CD4-positive, alpha-beta T cell treated with Interleukin-17A for 4 hours (primary cell): ENCODE measurements around the gene PSTPIP1.
A peak's percentile ranks its signal among the peaks of the same experiment; 100 is the strongest.
"Not testable (repeated sequence)": the region's sequence is repeated elsewhere in the genome, so short reads cannot be mapped to it uniquely, and the experiment has no call there.

Experiments
- DNase-seq: peaks from one replicate; pipeline ENCODE4 v3.0.0-alpha.2; 2020; ENCODE audit warnings: mixed read lengths

The PSTPIP1 gene

DNA sequence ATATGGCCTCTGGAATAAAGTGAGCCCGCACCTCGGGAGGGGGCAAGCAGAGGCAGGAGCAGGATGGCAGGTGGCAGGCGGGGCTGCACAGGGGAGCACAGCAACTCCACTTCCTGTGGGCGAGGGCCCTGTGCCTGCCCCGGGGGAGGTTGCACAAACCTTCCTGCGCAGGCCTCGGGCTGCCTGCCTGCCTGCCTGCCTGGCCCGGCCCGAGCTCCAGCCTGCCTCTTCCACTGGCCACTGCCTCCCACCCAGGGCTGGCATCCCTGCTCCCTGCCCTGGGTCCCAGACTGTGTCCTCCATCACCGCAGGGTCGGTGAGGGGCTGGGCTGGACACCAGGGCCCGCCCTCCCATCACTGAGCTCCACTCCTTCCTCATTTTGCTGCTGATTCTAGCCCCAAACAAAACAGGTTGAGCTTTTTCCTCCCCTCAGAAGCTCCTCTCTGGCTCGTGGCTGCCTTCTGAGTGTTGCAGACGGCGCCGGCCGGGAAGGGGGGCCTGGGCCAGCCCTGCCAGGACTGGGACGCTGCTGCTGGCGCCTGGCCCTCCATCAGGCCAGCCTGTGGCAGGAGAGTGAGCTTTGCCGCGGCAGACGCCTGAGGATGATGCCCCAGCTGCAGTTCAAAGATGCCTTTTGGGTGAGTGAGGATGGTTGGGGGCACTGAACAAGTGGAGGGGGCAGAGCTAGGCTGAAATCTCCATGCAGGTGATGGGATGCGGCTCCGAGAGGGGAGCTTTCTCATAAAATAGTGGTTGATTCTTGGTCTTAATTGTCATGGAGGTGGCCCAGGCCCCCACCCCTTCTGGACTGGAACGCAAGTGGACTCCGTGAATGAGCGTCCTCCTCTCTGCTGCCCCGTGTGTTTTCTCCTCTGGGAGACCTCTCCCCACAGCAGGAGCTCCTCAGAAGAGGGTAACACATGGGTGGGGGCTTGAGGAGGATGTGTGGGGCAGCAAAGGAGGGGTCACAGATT is at the start of gene PSTPIP1:
PSTPIP1 (plus strand) TSS at position 156 of the 975 bp plus-strand sequence; CDS start at position 604, 448 bp downstream.
- peak; percentile 85 for DNase-seq

DNA sequence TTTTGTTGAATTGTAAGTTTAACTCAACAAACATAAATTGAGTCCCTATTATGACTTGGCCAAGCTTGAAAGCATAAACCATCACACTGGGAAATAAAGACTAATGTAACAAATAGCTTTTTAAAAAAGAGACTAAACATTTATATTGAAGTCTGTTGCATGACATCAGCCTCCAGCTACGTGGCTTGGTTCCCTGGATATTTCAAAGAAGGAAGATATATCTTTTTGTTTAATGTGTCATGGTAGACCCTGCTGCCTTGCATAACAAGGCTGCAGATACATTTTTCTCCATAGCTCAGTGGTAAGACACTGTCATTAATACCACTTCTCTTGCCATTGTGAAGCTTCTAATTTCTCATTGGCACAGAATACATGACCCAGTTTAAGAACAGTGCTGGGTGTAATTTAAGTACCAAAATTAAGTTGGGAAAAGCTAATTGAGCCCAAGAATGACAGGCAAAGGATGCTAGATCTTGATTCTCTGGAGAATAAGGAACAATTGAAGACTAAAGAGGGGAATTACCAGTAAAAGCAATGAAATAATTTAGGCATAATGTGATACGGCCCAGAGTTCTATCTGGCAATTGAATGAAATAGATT is 49.3 kb upstream of the PSTPIP1 start:
- no peak for DNase-seq

DNA sequence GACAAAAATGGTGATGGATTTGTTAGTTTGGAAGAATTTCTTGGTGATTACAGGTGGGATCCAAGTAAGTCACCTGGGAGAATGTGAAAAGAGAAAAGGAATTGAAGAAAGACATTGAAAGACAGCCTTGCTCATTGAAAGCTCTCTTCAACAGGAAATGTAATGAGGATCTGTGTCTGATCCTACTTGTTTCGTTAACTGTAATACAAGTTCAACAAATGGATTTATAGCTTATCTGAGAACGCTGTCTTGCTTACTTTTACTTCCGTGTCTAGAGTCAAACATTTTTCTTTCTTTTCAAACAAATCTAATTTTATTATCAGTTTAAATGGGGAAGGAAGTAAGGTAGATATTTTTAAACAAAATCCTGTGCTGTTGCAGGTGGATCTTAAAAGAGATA is 47.5 kb upstream of the PSTPIP1 start:
- DNase-seq = no peak

DNA sequence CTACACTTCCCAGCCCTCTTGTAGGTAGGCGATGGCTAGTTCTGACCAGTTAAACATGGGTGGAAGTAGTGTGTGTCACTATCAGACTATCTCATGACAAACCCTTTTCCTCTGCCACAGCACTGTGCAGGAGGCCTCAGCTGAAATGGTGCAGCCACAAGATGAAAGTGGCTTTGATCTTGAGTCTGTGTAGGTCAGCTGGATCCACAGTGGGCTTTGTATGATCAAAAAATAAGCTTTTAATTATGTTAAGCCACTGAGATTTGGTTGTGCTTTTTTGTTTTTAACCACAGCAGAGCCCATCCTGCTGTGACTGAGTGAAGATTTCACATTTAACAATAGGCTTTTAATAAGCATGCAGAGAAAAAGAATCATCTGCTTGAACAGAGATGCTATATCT is 43.7 kb upstream of the PSTPIP1 start:
- no peak for DNase-seq

DNA sequence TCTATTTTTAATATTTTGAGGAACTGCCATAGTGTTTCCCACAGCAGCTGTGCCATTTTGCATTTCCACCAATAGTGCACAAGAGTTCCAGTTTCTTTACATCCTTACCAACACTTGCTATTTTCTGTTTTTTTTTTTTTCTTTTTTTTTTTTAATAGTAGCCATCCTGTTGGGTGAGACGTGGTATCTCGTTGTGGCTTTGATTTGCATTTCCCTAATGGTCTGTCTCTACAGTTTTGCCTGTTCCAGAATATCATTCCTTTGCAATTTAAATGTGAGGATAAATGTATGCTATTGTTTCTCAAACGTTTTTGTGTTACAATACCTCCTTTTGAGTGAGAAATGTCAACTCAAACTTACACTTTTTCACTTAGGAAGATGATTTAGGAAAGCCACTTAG is 41.0 kb upstream of the PSTPIP1 start:
- no peak for DNase-seq

DNA sequence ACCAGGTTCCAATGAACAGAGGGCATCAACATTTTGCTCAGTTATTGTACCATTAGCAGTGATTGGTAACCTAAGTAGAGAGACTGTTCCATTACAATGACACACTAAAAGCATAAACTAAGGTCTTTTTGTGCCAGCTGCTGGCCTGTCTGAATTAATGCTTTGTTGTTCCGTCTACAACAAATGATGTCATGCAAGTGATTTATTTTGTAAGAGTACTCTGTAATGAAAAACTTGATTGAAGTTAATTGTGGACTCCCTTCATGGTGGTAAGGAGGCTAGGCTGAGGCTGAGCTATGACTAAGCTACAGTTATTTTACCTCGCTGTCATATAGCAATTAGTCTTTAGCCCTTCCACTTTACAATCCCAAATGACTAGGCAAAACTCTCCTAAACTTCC is 40.2 kb upstream of the PSTPIP1 start:
- no peak for DNase-seq

DNA sequence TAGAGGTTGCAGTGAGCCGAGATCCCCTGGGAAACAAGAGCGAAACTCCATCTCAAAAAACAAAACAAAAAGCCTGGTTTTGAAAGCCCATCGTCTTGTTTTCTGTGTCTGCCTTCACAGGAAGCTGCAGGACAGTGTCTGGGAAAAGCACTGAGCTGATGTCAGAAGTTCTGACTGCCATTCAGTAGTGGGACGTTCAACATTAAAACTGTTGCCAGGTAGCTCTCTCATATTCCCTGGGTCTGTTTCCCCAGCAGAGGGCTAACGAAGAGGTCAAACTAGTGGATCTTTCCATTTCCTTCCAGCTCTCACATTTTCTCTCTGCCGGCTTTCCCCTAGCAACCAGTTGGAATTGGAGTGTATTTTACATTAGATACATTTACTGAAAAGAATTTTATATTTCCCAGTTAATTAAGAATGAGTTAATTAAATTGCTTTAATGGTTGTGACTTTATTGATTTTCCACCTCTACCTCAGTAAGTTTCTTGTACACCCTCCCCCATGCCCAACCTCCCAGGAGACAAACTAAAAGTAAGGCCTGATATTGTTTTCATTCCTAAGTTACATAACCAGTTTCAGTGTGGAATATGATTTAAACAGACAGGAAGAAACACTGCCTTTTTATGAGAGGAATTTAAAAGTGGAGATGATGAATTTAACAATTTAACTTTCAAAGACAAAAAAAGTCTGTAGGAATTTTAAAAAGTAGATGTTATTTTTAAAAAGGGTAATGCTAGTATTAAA is 33.5 kb upstream of the PSTPIP1 start:
- DNase-seq = no peak

DNA sequence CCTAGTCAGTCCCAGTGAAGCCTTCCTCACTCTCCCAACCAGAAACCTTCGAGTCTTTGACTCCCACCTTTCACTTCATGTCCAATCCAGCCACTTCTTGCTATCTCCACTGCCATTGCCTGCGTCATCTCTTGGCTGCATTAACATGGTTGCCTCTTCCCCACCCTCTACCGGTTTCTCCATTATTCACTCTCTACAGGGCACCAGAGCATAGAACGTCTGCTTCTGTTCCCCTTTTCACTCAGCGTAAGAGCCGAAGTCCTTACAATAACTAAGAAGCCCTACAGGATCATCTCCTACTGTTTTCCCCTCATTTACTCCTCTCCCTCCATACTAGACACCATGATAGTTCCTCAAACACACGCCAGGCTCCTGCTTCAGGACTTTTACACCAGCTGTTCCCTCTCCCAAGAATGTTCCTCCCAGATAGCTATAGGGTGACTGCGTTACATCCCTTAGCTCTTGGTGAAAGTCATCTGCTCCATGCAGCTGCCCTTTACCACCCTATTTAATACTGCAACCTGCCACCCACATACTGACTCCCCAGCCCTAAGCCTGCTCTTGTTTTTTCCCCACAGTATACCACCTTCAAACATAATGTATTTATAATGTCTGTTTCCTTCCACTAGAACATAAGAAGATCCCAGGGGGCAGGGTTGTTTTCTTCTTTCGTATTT is 32.5 kb upstream of the PSTPIP1 start:
- DNase-seq = no peak

DNA sequence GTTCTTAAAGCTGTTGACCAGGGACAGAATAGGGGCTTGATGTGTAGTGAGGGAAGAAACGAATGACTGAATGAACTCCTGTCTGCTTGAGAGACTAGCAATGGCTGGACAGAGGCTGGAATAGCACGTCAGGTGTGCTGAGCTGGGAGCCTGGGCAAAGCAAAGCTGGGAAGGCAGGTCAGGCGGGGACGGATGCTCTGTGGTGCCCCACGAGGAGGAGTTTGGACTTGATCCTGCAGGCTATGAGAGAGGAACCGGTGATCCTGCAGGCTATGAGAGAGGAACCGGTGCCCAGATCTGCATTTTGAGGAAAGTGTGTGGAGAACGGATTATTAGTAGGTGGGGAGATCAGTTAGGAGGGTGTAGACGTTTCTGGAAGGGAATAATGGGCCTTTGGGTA is 31.3 kb upstream of the PSTPIP1 start:
- no peak for DNase-seq

DNA sequence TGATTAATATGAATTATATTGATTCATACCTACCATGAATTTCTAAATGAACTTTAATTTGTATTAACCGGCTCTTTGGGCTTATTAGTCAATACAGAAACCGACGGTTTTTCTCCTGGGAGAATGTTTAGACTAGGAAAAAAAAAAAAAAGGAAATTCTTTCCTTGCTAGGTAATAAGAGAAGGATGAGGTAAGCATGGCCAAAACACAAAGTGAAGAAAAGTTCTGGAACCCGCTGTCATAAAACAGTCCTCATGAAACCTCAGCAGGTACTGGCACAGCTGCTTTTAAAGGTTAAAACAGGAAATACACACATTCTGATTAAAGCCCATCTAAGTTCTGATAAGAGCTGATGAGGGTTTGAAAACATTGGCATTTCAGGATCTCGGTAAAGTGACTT is 30.8 kb upstream of the PSTPIP1 start:
- DNase-seq = no peak

DNA sequence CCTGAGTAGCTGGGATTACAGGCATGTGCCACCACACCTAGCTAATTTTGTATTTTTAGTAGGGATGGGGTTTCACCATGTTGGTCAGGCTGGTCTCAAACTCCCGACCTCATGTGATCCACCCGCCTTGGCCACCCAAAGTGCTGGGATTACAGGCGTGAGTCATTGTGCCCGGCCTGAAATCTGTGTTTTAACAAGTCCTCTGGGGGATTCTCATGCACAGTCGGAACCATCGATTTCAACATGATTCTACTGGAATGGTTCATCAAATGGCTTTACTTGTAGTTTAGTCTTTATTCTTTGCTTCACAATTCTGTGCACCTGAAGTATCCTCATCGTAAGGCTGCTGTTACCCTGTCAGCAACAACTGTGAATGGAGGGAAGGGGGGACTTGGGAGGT is 28.9 kb upstream of the PSTPIP1 start:
- DNase-seq = not testable (repeated sequence)

DNA sequence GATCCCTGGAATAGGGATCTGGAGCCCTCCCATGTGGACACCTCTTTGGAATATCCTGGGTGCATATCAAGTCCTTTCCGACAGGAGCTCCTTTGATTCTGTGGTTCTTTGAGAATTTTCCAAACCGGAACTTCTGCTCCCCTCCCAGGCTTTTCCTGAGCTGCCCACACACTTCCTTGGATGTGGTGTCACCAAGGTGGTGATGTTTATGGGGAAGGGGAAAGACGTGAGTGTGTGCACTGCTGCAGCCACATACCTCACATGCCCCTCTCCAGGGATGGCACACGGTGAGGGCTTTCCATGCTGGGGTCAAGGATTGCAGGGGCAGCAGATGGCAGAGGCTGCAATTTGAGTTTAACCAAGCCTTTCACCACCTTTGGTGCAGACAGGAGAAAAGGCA is 27.9 kb upstream of the PSTPIP1 start:
- no peak for DNase-seq

DNA sequence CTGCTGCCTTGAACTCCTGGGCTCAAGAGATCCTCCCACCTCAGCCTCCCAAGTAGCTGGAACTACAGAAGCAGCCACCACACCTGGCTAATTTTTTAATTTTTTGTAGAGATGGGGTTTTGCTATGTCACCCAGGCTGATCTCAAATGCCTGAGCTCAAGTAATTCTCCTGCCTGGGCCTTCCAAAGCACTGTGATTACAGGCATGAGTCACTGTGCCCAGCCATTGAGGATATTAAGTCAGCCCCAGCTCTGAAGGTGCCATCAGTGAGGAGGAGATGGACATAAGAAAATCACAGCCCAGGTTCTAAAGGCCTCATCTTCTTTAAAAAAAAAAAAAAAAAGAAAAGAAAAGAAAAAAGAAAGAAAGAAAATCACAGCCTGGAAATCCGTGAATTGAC is 26.6 kb upstream of the PSTPIP1 start:
- no peak for DNase-seq

DNA sequence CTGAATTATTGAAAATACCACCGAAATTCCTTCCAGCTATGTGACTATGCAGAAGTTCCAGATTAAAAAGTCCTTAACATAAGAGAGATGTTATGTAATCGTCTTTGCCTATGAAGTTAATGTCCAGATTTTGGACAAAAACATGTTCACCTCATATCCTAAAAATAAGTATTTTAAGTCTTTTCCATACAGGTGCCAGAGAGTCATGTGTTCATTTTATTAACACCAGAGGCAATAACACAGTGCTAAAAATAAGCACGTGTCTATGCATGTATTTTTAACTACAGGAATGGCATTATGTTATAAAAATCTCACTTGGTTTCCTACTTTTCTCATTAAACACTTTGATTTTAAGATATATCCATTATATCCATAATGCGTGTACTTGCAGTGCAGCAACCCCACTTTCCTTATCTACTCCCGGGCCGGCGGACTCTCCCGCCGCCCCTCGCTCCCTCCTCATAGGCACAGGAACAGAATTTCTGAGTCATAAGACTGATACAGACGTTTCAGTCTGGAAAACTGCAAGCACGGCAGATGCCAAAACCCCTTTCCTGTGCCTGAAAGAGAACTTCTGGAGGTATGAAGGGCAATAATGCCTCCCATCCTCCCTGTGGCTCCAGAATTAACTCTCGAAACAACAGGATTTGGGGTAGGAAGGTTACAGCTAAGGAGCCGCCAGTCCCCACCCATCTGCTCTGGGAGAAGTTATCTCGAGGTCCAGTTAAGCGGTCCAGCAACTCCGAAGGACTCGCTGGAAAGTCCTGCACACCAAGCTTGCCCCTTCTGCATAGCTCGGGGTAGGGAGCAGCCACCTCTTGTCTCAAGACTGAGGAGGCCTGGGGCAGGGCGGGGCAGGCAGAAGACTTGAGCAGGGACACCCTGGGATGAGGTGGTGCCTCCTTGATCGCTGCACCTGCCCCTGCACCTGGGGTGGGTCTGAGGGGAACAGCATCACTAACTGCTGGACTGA is 22.3 kb upstream of the PSTPIP1 start:
- no peak for DNase-seq

DNA sequence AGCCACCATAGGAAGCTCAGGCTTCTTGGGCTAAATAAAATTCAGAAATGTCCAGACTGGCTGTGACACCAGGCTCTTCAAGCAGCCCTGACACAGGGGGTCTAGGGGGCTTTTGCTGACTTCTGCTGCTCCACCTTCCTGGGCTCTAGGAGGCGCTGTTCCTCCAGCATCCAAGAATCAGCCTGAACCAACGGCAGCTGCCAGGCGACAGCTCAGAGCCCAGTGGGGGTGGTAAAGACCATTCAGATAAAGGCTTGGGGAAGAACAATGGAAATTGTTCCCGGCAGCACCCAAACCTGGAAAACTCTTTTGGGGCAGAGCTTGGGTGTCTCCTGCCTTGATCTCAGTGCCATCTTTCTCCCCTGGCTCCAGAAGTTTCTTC is 21.6 kb upstream of the PSTPIP1 start:
- DNase-seq = peak; percentile 81

DNA sequence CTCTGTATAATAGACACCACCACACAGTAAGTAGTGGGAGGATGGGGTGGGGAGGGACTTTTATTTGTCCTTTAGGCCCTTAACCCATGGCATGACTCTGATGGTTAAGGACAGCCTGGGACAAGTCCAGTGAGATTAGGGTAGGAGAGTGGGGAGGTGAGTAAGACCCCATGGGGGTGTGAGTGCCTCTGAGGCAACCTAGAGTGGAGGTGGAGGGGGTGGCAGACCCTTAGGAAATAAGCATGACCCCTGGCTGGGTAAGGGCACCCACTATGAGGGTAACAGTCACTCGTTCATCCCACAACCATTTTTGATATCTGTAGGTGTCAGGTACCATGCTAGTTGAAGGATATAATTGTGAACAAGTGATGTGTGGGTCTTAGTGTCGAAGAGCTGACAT is 21.0 kb upstream of the PSTPIP1 start:
- DNase-seq = no peak

DNA sequence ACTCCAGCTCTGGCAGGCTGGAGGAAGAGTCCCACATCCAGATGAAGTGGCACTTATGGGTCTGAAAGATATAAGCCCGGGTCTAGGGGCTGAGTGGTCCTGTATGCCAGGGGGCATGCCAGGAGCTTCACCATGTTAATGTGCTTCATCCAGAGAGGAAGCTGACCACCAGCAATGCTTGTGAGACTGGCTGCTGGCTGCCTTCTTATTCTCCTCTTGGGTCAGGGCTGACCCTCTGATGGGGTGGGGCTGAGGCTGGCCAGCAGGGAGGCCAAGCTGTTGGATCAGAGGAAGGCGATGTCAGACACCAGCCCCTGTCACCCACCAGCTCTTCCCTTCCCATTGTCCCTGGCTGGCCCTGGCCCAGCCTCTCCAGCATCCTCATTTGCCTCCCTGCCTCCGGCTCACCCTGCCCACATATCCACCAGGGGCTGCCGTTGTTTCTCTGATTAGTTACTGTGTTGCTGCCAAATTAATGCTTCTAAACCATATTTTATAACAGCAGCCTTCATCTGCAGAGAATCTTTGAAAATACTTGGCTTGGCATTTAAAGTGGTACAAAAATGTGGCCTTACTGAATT is 20.4 kb upstream of the PSTPIP1 start:
- peak; percentile 47 for DNase-seq

DNA sequence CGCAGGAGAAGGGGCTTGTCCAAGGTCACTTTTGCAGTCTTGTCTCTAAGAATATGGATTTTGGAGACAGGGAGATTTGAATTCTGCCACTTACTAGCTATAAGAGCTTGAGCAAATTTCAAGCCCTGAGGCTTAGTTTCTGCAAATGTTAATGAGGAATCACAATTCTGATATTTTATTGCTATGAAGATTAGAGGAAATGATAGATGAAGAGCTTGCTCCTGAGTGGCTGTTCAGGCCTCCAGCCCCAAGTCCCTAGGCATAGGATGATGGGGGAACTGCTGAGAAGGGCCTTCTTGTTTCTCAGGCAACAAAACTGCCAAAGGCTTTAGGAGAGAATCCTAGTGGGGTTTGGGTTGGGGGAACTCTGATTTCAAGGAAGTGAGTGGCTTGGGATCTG is 18.8 kb upstream of the PSTPIP1 start:
- DNase-seq = no peak

DNA sequence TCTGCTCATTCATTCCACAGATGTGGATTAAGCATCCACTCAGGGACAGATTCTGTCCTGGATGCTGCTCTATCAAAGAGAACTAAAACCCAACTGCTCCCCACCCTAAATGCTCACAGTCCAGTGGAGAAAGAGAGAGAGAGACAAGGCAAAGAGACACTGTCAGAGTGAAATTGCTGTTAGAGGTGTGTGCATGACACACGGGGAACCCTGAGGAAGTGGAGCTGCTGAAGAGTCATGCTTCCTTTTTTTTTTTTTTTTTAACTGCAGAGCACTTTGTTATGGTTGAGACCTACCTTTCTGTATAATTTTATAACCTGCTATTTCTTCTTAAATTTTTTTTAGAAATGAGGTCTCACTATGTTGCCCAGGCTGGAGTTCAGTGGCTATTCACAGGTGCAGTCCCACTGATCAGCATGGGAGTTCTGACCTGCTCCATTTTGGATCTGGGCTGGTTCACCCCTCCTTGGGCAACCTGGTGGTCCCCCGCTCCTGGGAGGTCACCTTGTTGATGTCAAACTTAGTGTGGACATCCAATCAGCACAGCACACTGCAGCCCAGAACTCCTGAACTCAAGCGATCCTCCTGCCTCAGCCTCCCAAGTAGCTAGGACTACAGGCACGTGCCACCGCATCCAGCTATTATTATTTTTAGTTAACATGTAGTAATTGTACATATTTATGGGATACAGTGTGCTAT is 18.2 kb upstream of the PSTPIP1 start:
- DNase-seq = peak; percentile 34

DNA sequence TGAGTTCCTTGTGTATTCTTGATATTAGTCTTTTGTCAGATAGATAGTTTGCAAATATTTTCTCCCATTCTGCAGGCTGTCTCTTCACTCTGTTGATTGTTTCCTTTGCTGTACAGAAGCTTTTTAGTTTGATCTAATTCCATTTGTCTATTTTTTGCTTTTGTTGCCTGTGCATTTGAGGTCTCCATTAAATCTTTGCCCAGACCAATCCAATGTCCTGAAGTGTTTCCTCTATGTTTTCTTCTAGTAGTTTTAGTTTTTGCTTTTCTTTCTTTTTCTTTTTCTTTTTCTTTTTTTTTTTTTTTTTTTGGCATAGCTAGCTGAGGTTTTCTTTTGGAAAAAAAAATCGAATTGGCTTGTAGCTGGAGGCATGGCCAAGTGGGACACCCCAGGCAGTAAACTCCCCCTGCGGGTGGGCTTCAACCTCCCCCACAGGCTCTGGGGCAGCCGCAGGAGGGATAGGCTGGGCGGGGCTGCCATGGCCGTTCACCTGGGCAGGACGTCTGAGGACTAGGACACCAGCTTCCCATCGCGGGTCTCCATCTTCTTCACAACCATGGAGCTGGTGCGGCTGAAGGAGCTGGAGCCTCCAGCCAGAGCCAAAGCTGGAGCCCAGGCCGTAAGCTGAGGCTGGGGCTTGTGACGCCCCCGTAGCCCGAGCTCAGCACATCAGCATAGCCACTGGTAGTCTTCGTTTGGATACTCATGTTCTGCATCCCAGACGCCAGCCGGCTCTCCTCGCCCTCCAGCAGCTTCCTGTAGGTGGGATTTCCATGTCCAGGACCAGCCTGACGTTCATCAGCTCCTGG is 16.2 kb upstream of the PSTPIP1 start:
- DNase-seq = no peak
